ENCODE data around the gene HSPD1.
"Not testable (repeated sequence)": the region's sequence is repeated elsewhere in the genome, so short reads cannot be mapped to it uniquely, and the experiment has no call there.

Gene HSPD1

GRCh38 chr2:197495433-197496134 lies 4.1 kb downstream of the HSPD1 start:
- DNase-seq, result no peak

GRCh38 chr2:197487385-197487784 lies 12.3 kb downstream of the HSPD1 start:
- DNase-seq, result no peak

- DNase-seq, result no peak
Measured at GRCh38 chr2:197486175-197486574, 13.5 kb downstream of the HSPD1 start.

DNA sequence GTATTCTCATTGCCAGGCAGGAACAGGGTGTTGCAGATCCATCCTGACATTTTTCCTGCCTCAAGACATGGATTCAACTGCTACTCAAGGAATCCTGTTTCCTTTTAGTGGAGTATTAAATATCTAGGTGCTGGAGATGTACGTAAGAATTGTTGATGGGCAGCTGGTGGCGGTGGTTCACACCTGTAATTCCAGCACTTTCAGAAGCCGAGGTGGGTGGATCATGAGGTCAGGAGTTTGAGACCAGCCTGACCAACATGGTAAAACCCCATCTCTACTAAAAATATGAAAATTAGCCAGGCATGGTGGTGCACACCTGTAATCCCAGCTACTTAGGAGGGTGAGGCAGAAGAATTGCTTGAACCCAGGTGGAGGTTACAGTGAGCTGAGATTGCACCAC lies 15.4 kb downstream of the HSPD1 start:
- DNase-seq, result not testable (repeated sequence)

DNA sequence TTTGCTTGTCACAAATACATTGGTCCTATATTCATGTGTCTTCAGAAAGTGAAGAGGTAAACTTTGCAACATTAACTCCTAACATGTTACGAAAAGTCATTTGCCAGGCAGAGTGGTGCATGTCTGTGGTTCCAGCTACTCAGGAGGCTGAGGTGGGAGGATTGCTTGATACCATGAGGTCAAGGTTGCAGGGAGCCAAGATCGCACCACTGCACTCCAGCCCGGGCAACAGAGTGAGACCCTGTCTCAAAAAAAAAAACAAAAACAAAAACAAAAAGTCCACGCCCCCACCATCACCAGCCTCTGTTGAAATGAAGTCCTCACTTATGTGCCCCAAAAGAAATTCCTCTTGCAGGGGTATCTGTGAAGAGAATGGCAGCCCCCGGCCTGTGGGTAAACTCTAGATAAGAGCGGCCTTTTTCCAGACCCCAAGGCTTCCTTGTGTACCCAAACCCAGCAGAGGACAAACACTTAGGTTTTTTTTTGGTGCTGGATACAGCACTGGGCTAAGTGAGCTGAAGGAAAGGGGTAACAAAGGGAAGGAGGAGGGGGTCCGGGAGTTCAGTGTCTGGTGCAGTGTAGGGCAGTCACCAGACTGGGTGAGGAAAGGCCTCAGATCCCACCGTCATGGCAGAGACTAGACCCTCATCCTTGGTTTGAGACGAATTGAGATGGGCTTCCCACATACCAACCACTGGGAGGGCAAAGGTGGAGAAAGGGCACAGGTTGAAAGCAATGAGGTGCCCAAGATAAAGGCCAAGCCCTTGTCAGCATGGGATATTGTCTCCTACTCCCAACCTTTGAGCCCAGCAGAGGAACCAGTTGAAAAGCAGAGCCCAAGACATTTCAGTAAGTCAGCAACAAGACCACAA lies 19.2 kb downstream of the HSPD1 start:
- DNase-seq, result no peak

- no peak for DNase-seq
Measured at GRCh38 chr2:197477797-197478196, 21.8 kb downstream of the HSPD1 start.

- no peak for DNase-seq
Measured at GRCh38 chr2:197472166-197472565, 27.5 kb downstream of the HSPD1 start.

GRCh38 chr2:197464175-197464574 lies 35.5 kb downstream of the HSPD1 start:
- no peak for DNase-seq

DNA sequence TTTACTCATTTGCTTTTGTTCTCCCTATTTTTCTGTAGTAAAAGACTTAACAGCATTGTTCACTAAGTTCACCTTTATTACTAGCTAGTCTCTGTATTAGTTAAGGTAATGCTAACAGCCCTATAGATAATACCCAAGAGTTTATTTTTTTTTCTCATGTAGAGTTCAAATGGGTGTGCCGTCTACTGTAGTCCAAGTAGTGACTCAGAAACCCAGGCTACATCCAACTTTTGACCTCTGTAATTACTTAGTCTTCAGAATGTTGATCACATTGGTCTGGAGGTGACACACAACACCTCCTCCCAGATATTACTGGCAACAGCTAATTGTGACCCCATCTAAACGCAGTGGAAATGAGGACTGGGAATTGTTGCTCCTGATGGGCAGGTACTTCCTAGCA lies 38.6 kb downstream of the HSPD1 start:
- no peak for DNase-seq

DNA sequence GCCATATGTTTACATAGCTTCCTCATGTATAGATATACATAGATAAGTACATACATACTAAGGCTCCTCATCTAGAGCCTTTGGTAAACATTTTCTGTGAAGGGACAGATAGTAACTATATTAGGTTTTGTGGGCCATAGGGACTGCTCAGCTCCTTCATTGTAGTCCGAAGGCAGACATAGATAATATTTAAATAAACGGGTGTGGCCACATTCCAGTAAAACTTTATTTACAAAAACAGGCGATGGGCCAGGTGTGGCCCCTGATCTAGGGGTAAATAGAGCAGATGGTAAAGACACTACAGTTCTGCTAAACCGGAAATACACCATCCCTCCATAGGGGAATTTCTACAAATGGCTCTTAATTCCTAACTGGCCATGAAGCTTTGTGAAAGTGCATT lies 39.0 kb downstream of the HSPD1 start:
- DNase-seq, result no peak

GRCh38 chr2:197455428-197455827 lies 44.2 kb downstream of the HSPD1 start:
- DNase-seq, result no peak

DNA sequence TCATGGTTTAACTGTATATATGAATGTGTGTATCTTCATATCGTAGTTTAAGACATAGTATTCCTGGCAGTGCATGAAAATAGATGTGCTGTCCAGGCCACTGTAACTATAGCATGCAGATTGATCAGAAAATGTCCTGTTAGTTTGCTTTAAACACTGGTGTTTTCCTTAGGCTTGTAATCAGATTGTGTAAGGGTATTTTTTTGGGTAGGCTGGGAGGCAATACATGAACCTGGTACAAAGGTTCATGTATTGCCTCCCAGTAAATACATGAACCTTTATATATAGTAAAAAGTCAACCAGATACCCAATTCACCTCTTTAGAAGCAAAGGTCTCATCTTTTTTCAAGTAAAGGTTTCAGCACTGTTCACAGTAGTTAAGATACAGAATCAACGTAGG lies 44.7 kb downstream of the HSPD1 start:
- no peak for DNase-seq

DNA sequence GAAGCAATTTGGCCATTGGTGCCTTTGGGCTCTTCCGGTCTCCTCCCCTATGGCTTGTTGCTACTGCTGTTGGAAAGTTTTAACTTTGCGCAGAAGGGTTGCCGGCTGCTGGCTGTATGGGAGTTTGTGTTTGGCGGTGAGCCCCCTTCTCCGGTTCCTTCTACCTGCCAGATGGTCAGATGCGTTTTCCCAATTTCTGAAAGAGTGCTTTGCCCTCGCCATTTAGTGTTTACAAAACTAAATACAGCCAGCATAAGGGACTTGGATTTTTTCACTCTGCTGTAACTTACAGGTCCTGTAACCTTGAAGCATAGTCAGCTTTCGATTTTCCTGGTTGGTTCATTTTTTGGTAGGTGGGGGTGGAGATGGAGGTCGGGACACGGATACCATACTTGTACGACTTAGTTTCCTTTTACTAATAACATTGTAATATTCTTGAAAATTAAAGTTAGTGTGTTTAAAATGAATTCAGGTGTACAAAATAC lies 45.7 kb downstream of the HSPD1 start:
- DNase-seq, result no peak

DNA sequence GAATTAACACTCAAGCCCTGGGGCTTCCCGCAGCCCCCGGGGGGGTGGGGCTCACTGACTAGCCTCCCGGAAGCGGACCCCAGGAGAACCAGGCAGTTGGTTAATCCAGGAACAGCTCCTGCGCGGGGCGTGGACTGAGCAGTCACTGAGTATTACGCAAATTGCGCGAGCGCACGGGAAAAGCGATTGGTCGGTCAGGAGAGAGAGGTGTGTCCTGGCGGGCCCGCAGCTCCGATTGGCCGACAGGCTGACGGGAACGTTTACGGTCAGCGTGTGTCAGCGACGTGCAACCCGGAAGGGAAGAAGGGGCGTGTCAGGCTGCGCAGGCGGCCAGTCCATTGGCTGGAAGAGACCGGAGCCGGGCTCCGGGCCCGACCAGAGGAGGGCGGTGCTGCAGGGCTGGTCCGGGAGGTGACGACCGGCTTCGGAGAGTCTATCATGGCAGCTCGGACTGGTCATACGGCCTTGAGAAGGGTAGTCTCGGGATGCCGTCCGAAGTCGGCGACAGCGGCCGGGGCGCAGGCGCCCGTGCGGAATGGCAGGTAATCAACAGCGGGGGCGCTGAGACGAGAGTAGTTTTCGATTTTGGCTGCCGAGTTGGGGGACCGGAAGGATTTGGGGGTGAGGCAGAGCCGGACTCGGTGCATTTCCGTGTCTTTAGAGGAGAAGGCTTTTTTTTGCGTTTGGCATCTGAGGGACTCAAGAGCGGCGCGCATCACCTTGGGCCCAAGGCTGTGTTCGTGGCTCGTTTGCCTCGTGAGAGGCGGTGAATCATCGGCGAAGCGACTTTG lies 46.3 kb downstream of the HSPD1 start, which contains the start of gene COQ10B:
TSS of gene COQ10B (plus strand) at position 430 of the 791 bp plus-strand sequence. CDS start at position 439, 9 bp downstream.
- DNase-seq, result peak; percentile 97

GRCh38 chr2:197452754-197453122 lies 46.9 kb downstream of the HSPD1 start:
- no peak for DNase-seq

GRCh38 chr2:197450935-197451358 lies 48.7 kb downstream of the HSPD1 start:
- not testable (repeated sequence) for DNase-seq

DNA sequence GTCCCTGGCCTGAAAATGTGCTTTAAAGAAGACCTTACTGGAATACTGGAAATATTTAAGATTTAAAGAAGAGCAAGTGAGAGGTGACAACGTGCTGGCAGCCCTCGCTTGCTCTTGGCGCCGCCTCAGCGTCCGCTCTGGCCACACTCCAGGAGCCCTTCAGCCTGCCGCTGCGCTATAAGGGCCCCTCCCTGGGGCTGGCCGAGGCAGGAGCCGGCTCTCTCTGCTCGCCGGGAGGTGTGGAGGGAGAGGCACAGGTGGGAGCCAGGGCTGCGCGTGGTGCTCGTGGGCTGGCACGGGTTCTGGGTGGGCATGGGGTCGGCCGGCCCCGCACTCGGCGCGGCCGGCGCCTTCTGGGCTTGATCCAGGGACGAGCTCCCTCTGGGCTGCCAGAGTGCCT lies 49.2 kb downstream of the HSPD1 start:
- no peak for DNase-seq

GRCh38 chr2:197446844-197447243 lies 52.8 kb downstream of the HSPD1 start:
- no peak for DNase-seq

DNA sequence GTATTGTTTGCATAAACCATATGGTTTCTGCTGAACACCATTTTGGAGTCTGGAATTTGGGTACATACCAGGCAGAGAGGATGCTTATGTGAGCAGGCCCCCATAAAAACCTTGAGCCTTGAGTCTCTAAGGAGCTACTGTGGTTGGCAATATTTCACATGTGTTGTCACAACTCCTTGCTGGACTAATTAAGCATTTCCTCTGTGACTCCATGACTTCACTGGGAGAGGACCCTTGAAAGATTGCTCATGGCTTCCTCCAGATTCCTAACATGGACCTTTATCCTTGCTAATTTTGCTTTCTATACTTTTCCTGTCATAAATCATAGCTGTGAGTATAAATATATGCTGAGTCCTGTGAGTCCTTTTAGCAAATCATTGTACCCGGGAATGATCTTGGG lies 53.9 kb downstream of the HSPD1 start:
- DNase-seq, result no peak

DNA sequence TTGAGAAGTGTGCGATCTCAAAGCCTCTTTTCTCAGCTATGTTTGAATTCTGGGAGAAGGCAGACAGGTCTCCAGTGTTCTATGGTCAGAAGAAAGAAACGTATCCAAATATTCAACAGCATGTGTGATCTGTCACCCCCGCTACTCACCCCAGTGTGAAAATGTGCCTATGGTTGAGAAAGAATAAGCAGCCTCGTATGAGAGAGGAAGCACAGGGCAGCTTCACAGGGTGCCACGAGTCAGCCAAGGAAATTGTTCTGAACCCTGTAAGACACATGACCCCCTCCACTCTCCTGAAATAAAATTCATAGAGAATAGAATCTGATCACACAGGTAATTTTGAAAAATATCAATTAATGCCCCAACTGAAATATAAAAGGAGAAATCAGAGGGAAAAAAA lies 56.8 kb downstream of the HSPD1 start:
- no peak for DNase-seq

GRCh38 chr2:197437380-197437779 lies 62.3 kb downstream of the HSPD1 start:
- DNase-seq, result no peak
